Measurements from ENCODE around the gene CDH23.

CDH23 gene

DNA sequence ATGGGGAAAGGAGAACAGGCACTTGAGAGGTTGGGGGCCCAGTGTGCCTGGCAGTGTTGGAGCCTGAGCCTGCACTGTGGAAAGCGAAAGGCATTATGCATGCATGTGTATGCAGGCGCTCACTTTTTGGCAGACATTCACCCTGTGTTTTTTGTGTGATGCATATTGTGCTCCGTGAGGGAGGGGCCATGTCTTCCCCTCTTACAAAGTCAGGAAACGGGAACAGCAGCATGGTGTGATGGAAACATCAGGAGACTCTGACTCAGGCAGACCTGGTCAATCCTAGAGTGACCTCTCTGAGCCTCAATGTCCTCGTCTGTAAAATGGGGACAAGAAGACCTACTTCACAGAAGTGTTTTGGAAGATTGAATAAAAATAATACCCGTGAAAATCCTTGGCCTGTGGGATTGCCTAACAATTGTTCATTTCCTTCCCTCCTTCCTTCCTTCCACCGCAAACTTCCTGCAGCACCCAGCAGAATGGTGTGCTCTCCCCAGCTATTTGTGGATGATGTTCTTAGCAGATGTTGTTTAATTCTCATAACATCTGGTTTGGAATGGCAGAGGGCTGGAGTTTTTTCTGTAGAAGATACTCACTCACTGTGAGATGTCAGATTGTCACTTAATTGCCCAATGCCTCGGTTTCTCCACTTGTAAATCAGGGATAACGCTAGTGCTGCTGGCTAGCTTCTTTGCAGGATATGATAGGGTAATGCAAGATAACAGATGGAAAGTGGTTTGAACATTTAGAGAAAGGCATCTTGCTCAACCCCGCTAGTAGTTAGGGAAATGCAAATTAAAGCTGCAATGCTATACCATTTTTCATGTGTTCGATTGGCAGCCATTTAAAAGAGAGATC is 39.8 kb downstream of the CDH23 start:
- TF ChIP-seq, protein P1, sequence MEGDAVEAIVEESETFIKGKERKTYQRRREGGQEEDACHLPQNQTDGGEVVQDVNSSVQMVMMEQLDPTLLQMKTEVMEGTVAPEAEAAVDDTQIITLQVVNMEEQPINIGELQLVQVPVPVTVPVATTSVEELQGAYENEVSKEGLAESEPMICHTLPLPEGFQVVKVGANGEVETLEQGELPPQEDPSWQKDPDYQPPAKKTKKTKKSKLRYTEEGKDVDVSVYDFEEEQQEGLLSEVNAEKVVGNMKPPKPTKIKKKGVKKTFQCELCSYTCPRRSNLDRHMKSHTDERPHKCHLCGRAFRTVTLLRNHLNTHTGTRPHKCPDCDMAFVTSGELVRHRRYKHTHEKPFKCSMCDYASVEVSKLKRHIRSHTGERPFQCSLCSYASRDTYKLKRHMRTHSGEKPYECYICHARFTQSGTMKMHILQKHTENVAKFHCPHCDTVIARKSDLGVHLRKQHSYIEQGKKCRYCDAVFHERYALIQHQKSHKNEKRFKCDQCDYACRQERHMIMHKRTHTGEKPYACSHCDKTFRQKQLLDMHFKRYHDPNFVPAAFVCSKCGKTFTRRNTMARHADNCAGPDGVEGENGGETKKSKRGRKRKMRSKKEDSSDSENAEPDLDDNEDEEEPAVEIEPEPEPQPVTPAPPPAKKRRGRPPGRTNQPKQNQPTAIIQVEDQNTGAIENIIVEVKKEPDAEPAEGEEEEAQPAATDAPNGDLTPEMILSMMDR (IDR thresholded peaks at IDR 0.05; ENCODE audit: control insufficient read depth, extremely low read depth, insufficient read depth): no peak
- DNase-seq (ENCODE audit: low read depth): no peak
- H3K4me3 ChIP-seq (ENCODE audit: low read depth, low read length): no peak overlapping the region

DNA sequence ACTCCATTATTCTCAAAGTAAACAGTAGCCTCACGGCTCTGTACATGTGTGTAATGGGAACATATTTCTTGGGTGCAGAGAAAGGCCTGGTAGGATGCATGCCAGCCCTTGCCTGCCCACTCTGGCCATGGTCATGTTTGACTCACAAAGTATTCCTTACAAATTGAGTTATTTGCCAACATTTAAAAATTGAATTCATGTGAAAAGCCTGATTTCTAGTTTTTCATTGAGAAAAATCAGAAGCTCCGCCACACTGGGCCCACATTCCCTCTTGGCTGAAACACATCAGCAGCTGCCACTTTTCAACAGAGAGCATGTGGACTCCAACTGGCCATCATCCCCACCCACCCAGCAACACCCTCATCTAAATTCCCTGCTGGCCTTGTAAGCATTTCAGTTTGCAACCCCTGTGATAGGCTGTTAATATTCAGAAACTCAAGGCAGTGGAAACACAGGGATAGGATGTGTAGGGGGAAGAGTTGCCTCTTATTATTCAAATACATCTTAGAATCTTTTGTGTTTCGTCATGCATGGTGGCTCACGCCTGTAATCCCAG is 40.9 kb downstream of the CDH23 start:
- no peak overlapping the region for H3K4me3 ChIP-seq (ENCODE audit: low read depth, low read length)
- DNase-seq (ENCODE audit: low read depth): no peak
- TF ChIP-seq, protein P1 (IDR thresholded peaks at IDR 0.05; ENCODE audit: control insufficient read depth, extremely low read depth, insufficient read depth): no peak

- no peak overlapping the region for H3K4me3 ChIP-seq (ENCODE audit: low read depth, low read length)
- TF ChIP-seq, protein P1 (IDR thresholded peaks at IDR 0.05; ENCODE audit: control insufficient read depth, extremely low read depth, insufficient read depth): no peak
- DNase-seq (ENCODE audit: low read depth): no peak
Measured at GRCh38 chr10:71438761-71439160, 42.0 kb downstream of the CDH23 start.

DNA sequence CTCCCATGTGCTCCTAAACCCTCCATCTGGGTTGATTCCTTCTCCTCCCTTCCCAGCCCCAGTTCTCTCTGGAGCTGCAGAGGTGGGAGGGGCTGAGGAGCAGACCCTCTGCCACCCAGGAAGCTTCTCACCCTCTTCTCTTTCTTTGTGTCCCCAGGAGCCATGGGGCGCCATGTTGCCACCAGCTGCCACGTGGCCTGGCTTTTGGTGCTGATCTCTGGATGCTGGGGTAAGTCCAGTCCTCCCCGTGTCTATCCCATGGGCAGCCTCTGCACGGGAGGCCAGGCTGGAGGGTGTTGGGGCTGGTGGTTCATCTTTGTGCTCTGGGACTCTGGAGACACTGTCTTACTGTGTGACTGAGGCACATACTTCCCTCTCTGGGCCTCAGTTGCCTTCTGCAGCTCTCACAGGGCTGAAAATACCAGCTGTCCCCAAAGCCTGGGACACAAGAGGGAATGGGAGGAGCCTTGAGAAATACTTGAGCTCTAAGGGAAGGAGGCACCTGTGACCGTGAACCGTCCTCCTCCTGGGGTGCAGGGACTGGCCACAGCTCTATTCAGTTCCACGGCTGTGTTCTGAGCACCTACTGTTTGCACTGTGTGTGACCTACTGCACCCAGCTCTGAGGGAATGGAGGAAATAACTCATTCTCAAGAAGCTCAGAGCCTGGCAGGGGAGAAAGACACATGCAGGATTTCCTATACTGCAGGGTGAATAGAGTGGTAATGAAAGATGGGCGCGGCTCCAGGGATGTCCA is 43.1 kb downstream of the CDH23 start:
- DNase-seq (ENCODE audit: low read depth): no peak
- TF ChIP-seq, protein P1 (IDR thresholded peaks at IDR 0.05; ENCODE audit: control insufficient read depth, extremely low read depth, insufficient read depth): no peak
- no peak overlapping the region for H3K4me3 ChIP-seq (ENCODE audit: low read depth, low read length)

GRCh38 chr10:71440506-71441035 is 43.9 kb downstream of the CDH23 start:
- DNase-seq (ENCODE audit: low read depth): no peak
- no peak overlapping the region for H3K4me3 ChIP-seq (ENCODE audit: low read depth, low read length)
- TF ChIP-seq, protein P1 (IDR thresholded peaks at IDR 0.05; ENCODE audit: control insufficient read depth, extremely low read depth, insufficient read depth): no peak

GRCh38 chr10:71442000-71442399 is 45.3 kb downstream of the CDH23 start:
- TF ChIP-seq, protein P1 (IDR thresholded peaks at IDR 0.05; ENCODE audit: control insufficient read depth, extremely low read depth, insufficient read depth): no peak
- DNase-seq (ENCODE audit: low read depth): no peak
- no peak overlapping the region for H3K4me3 ChIP-seq (ENCODE audit: low read depth, low read length)
